DOHH2 (cell line): Measurements from ENCODE around the gene ANK3.

Experiments used
- H3F3A ChIP-seq: fragments of 200-600 bp; sonication (generic), shearing (Covaris generic); 2 replicates; pipeline ENCODE4 v1.6.0; 2016; ENCODE audit warnings: antibody characterized with exemption, mild to moderate bottlenecking; ENCODE audit not compliant: control insufficient read depth, insufficient read depth
- H3K27ac ChIP-seq: fragments of 200-600 bp; sonication (generic); 2 replicates; pipeline ENCODE4 v1.5.1; 2014; ENCODE audit warnings: low read depth, mild to moderate bottlenecking, low read length, moderate library complexity
- H3K27me3 ChIP-seq: fragments of 200-600 bp; sonication (generic); 2 replicates; pipeline ENCODE4 v1.6.1; 2014; ENCODE audit warnings: mild to moderate bottlenecking, low read length, mixed read lengths; ENCODE audit not compliant: control insufficient read depth
- H3K36me3 ChIP-seq: fragments of 200-600 bp; sonication (generic); 2 replicates; pipeline ENCODE4 v1.6.1; 2014; ENCODE audit warnings: mild to moderate bottlenecking, low read length, moderate library complexity, mixed read lengths; ENCODE audit not compliant: control insufficient read depth
- H3K4me1 ChIP-seq: fragments of 200-600 bp; sonication (generic); 2 replicates; pipeline ENCODE4 v1.6.1; 2014; ENCODE audit warnings: mild to moderate bottlenecking, low read length, mixed read lengths; ENCODE audit not compliant: control insufficient read depth
- H3K4me2 ChIP-seq: fragments of 200-600 bp; sonication (generic); 2 replicates; pipeline ENCODE4 v1.6.0; 2014; ENCODE audit warnings: mild to moderate bottlenecking, low read length, moderate library complexity
- H3K4me3 ChIP-seq: fragments of 200-600 bp; sonication (generic); 2 replicates; pipeline ENCODE4 v1.5.1; 2014; ENCODE audit warnings: mild to moderate bottlenecking, low read length, mixed read lengths
- H3K79me2 ChIP-seq: fragments of 200-600 bp; sonication (generic); 2 replicates; pipeline ENCODE4 v1.6.1; 2014; ENCODE audit warnings: mild to moderate bottlenecking, low read length, mixed read lengths; ENCODE audit not compliant: control insufficient read depth
- H3K9me2 ChIP-seq: fragments of 200-600 bp; sonication (generic); replicated peaks from 2 replicates; pipeline ENCODE4 v1.6.1; 2014; ENCODE audit warnings: mild to moderate bottlenecking, low read length, mixed read lengths; ENCODE audit not compliant: control insufficient read depth
- H3K9me3 ChIP-seq: fragments of 200-600 bp; sonication (generic); 2 replicates; pipeline ENCODE4 v1.6.1; 2014; ENCODE audit warnings: antibody characterized with exemption, low read length, mixed read lengths; ENCODE audit not compliant: control insufficient read depth, insufficient read depth
- H4K20me1 ChIP-seq: fragments of 200-600 bp; sonication (generic); 2 replicates; pipeline ENCODE4 v1.6.0; 2014; ENCODE audit warnings: low read depth, mild to moderate bottlenecking, antibody characterized with exemption, low read length, moderate library complexity; ENCODE audit not compliant: control insufficient read depth, insufficient read depth
- EZH2phosphoT487 ChIP-seq: fragments of 200-600 bp; sonication (generic); IDR thresholded peaks from 2 replicates; pipeline ENCODE4 v1.6.1; 2017; ENCODE audit warnings: borderline replicate concordance, mild to moderate bottlenecking, antibody characterized with exemption, low read length, moderate library complexity, mixed read lengths
- TF ChIP-seq, protein P1 (sequence below): fragments of 200-600 bp; sonication (generic); IDR thresholded peaks from one replicate; pipeline ENCODE4 v1.5.1; 2014; ENCODE audit warnings: antibody characterized with exemption, mild to moderate bottlenecking, low read depth, low read length; ENCODE audit not compliant: poor library complexity, severe bottlenecking

Gene ANK3

DNA sequence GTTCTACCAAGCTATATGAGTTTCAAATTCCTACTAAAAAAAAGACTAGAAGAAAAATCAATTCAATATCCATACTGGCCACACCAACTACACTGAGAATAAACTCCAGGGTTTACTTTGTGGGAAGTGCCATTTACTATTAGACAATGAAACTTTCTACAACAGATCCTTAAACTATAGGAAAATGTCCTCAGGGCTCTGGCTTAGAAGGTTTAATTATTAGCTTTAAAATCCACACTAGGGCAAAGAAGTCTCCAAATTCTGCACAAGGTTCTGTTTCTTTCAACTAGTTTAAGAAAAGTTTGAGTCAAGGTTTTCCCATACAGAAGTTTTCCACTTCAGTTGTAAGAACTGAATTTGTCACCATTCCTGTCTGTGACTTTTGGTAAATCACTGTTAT, 251.6 kb downstream of the ANK3 start:
- Histone ChIP-seq H3K27me3 (no peaks in the 10 kb centered on the region), H3K79me2 (no peaks in the 10 kb centered on the region), H3K36me3 (peaks cover 77% of the 10 kb centered on the region), H3F3A (peaks cover 10% of the 10 kb centered on the region; the same call in 1 of the 2 replicates), H3K4me2 (no peak overlapping the region), H3K27ac (no peak overlapping the region), H3K9me3 (no peaks in the 10 kb centered on the region), H3K9me2 (no peaks in the 10 kb centered on the region), H3K4me3 (no peak overlapping the region), H4K20me1 (no peaks in the 10 kb centered on the region), H3K4me1 (peaks cover 13% of the 10 kb centered on the region)
- no peak for TF ChIP-seq EZH2phosphoT487
- TF ChIP-seq, protein P1, sequence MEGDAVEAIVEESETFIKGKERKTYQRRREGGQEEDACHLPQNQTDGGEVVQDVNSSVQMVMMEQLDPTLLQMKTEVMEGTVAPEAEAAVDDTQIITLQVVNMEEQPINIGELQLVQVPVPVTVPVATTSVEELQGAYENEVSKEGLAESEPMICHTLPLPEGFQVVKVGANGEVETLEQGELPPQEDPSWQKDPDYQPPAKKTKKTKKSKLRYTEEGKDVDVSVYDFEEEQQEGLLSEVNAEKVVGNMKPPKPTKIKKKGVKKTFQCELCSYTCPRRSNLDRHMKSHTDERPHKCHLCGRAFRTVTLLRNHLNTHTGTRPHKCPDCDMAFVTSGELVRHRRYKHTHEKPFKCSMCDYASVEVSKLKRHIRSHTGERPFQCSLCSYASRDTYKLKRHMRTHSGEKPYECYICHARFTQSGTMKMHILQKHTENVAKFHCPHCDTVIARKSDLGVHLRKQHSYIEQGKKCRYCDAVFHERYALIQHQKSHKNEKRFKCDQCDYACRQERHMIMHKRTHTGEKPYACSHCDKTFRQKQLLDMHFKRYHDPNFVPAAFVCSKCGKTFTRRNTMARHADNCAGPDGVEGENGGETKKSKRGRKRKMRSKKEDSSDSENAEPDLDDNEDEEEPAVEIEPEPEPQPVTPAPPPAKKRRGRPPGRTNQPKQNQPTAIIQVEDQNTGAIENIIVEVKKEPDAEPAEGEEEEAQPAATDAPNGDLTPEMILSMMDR: no peak

DNA sequence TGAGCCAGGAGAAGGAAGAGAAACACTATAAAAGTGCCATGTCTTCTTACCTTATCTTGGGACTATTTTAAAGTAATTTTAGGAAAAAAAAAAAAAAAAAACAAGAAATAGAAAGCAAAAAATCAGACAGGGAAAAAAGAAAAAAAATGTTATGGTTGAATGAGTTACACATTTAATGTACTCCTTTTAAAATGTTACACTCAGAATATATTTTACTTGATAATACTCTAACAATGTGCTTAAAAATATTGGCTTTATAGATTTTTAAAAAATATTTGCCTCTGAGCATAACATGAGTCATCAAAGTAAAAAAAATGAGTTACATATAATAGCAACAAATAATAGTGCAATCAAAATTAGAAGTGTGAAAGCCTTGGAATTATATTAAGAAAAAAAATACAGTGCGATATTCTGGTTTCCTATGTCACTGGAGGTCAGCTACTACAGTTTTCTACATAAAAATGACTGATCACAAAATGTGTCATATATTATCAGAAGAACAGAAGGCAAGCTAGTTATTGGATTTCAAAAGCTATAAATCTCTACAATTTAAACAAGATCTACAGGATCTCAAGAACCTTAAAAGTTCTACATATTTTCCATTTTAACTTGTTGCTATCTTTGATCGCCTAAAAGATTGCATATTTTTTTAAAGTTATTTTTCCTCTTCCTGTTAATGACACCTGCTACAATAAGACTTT, 252.2 kb downstream of the ANK3 start:
- Histone ChIP-seq H3K9me3 (no peaks in the 10 kb centered on the region), H3K27ac (no peak overlapping the region), H4K20me1 (no peaks in the 10 kb centered on the region), H3K4me1 (peaks cover 13% of the 10 kb centered on the region), H3K4me3 (no peak overlapping the region), H3F3A (peaks cover 8% of the 10 kb centered on the region; the same call in 1 of the 2 replicates), H3K36me3 (peaks cover 73% of the 10 kb centered on the region), H3K9me2 (no peaks in the 10 kb centered on the region), H3K27me3 (no peaks in the 10 kb centered on the region), H3K79me2 (no peaks in the 10 kb centered on the region), H3K4me2 (no peak overlapping the region)
- no peak for TF ChIP-seq EZH2phosphoT487
- TF ChIP-seq, protein P1: no peak

DNA sequence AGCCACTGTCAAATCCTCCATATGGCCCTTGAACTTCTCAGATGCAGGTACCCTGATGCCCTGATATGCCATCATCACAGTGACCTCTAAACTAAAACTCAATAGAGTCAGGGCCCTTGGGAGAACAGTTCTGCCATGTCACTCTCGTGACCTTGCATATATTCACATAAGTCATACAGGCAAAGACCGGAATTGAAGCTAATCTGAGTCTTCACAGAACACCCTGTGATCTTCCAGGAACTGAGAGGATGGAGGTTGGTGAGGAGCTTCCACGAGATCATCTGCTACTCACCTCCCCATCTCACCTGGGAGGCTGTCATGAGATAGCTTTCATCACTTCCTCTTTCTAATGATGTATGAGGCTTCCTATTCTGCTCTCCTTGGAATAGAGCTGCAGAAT, 254.7 kb downstream of the ANK3 start:
- no peak for TF ChIP-seq EZH2phosphoT487
- TF ChIP-seq, protein P1: no peak
- Histone ChIP-seq H4K20me1 (no peaks in the 10 kb centered on the region), H3K27ac (no peak overlapping the region), H3K9me2 (no peaks in the 10 kb centered on the region), H3F3A (peaks cover 3% of the 10 kb centered on the region; the same call in 1 of the 2 replicates), H3K9me3 (no peaks in the 10 kb centered on the region), H3K27me3 (no peaks in the 10 kb centered on the region), H3K79me2 (no peaks in the 10 kb centered on the region), H3K4me2 (no peak overlapping the region), H3K4me3 (no peak overlapping the region), H3K36me3 (peaks cover 72% of the 10 kb centered on the region), H3K4me1 (peaks cover 18% of the 10 kb centered on the region)
